RPMI8226 (cell line): ENCODE data around the gene MTARC2.

Experiments
- DNase-seq: peaks from one replicate; pipeline ENCODE4 v3.0.0-alpha.2; 2015

Gene MTARC2

GRCh38 chr1:220833436-220833835 lies 85.3 kb downstream of the MTARC2 start:
- DNase-seq = no peak
